Fibroblast of lung (primary cell): ENCODE results near the gene E2F1. TPM values are rescaled to one million over a fixed set of nuclear protein-coding genes. Genes with fewer than 3 reads are reported as not detected.

Source experiments
- DNase-seq, 2 donors: peaks; one replicate each; pipeline versions ENCODE4 v3.0.0 to v3.0.0-alpha.2; 2010; ENCODE audit warnings: low read depth in 2 of 2
- H2AFZ ChIP-seq: 2 replicates; pipeline ENCODE4 v1.5.1; 2012; ENCODE audit warnings: low read length, control low read depth, inconsistent platforms
- H3K27ac ChIP-seq: 2 replicates; pipeline ENCODE4 v1.5.1; 2011; ENCODE audit warnings: low read length, control low read depth; ENCODE audit not compliant: insufficient read depth
- H3K27me3 ChIP-seq: 2 replicates; pipeline ENCODE4 v1.5.1; 2011; ENCODE audit warnings: mild to moderate bottlenecking, low read length; ENCODE audit not compliant: control insufficient read depth, insufficient read depth
- H3K36me3 ChIP-seq: 2 replicates; pipeline ENCODE4 v1.5.1; 2011; ENCODE audit warnings: low read length; ENCODE audit not compliant: control insufficient read depth, insufficient read depth
- H3K4me1 ChIP-seq: 2 replicates; pipeline ENCODE4 v1.5.1; 2011; ENCODE audit warnings: low read length; ENCODE audit not compliant: control insufficient read depth, insufficient read depth; ENCODE audit errors: extremely low read depth
- H3K4me2 ChIP-seq: 2 replicates; pipeline ENCODE4 v1.5.1; 2011; ENCODE audit warnings: low read length, control low read depth; ENCODE audit not compliant: insufficient read depth; ENCODE audit errors: extremely low read depth
- H3K4me3 ChIP-seq, 4 experiments: fragments of 200-600 bp in 1 of 4; sonication (generic) in 1 of 4; replicated peaks in 1 of 4; 2 replicates each; pipeline ENCODE4 v1.5.1; 2011 to 2016; ENCODE audit warnings: low read length in 4 of 4, low read depth in 3 of 4, mild to moderate bottlenecking in 3 of 4, control low read depth in 2 of 4, inconsistent platforms in 1 of 4, mixed read lengths in 1 of 4; ENCODE audit not compliant: insufficient read depth in 1 of 4; ENCODE audit errors: control extremely low read depth in 1 of 4
- H3K79me2 ChIP-seq: 2 replicates; pipeline ENCODE4 v1.5.1; 2012; ENCODE audit warnings: mild to moderate bottlenecking, low read length, inconsistent platforms; ENCODE audit not compliant: control insufficient read depth, insufficient read depth
- H3K9ac ChIP-seq: 2 replicates; pipeline ENCODE4 v1.5.1; 2011; ENCODE audit warnings: mild to moderate bottlenecking, low read length, control low read depth; ENCODE audit not compliant: insufficient read depth
- H3K9me3 ChIP-seq: 2 replicates; pipeline ENCODE4 v1.5.1; 2012; ENCODE audit warnings: low read depth, low read length; ENCODE audit not compliant: control insufficient read depth, insufficient read depth
- H4K20me1 ChIP-seq: 2 replicates; pipeline ENCODE4 v1.5.1; 2011; ENCODE audit warnings: low read length; ENCODE audit not compliant: control insufficient read depth, insufficient read depth; ENCODE audit errors: extremely low read depth
- CTCF ChIP-seq, 2 donors: IDR thresholded peaks in 1 of 2; conservative IDR thresholded peaks in 1 of 2; 1 replicate in 1 of 2; 2 replicates in 1 of 2; pipeline ENCODE4 v1.5.1; 2011 to 2012; ENCODE audit warnings: low read length in 2 of 2, control low read depth in 1 of 2, inconsistent platforms in 1 of 2, low read depth in 1 of 2, mild to moderate bottlenecking in 1 of 2
- EZH2 ChIP-seq: IDR thresholded peaks from 2 replicates; pipeline ENCODE4 v1.5.1; 2012; ENCODE audit warnings: low read length, control low read depth, mild to moderate bottlenecking; ENCODE audit errors: missing control alignments
- polyA plus RNA-seq, 2 donors: library from polyadenylated mRNA; depleted of rRNA in 1 of 2; stranded (reverse) in 1 of 2; unstranded in 1 of 2; fragments of >200 nt; gene quantifications; 2 replicates each; pipeline ENCODE4 v1.2.1, GENCODE V29; 2011 to 2012; ENCODE audit warnings: missing spikeins in 1 of 2
- total RNA-seq: library from RNA; depleted of rRNA; stranded (reverse); fragments of >200 nt; gene quantifications from 2 replicates; pipeline ENCODE4 v1.2.1, GENCODE V29; 2014

E2F1 gene
- total and polyA plus RNA-seq, 2 donors (not counting 1 experiment from before 2014, with no cell fraction given), result 2.1 to 3.5 TPM

- no peak for TF ChIP-seq EZH2
- no peak for TF ChIP-seq CTCF (conservative IDR thresholded peaks at IDR 0.05 in 1 of 2, IDR thresholded peaks at IDR 0.05 in 1 of 2; ENCODE audit: low read depth in 1 of 2, low read length in 2 of 2)
- no peaks in the 10 kb centered on the region for H4K20me1 ChIP-seq
- H3K4me2 ChIP-seq, result peak overlapping the region; percentile 59
- DNase-seq, result peak in 1 of 2 donors; percentile 75
- no peak overlapping the region for H3K27ac ChIP-seq
- H3K4me1 ChIP-seq, result no peaks in the 10 kb centered on the region
- no peaks in the 10 kb centered on the region for H3K9me3 ChIP-seq
- H2AFZ ChIP-seq, result no peak overlapping the region
- H3K36me3 ChIP-seq, result no peaks in the 10 kb centered on the region
- H3K4me3 ChIP-seq, result no peak overlapping the region
- no peaks in the 10 kb centered on the region for H3K79me2 ChIP-seq
- H3K27me3 ChIP-seq, result no peaks in the 10 kb centered on the region
- H3K9ac ChIP-seq, result no peak overlapping the region
These were observed 10.9 kb upstream of the E2F1 start for GRCh38 chr20:33697129-33697528.

DNA sequence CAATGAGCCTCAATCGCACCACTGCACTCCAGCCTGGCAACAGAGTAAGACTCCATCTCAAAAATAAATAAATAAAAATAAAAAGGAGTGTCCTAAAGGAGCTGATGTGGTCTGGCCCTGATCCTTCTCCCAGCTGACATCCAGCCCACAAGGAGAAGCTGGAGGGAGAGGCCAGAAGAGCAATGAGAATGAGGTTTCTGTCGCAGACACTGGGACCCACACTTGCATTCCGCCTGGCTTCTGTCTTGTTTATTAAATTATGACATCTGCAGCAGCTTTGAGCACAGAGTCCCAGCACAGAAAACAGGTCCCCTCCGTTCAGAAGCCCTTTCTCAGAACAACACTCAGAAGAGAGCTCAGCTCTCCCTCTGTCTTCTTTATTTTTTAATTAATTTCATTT, 10.3 kb upstream of the E2F1 start:
- H2AFZ ChIP-seq, result no peak overlapping the region
- H3K4me3 ChIP-seq, result no peak overlapping the region
- no peak overlapping the region for H3K4me2 ChIP-seq
- H3K9me3 ChIP-seq, result no peaks in the 10 kb centered on the region
- H3K9ac ChIP-seq, result no peak overlapping the region
- no peaks in the 10 kb centered on the region for H3K36me3 ChIP-seq
- no peaks in the 10 kb centered on the region for H3K4me1 ChIP-seq
- H3K27me3 ChIP-seq, result no peaks in the 10 kb centered on the region
- H3K27ac ChIP-seq, result no peak overlapping the region
- H3K79me2 ChIP-seq, result no peaks in the 10 kb centered on the region
- DNase-seq, result no peak
- TF ChIP-seq EZH2, result no peak
- no peak for TF ChIP-seq CTCF (conservative IDR thresholded peaks at IDR 0.05 in 1 of 2, IDR thresholded peaks at IDR 0.05 in 1 of 2; ENCODE audit: low read depth in 1 of 2, low read length in 2 of 2)
- H4K20me1 ChIP-seq, result no peaks in the 10 kb centered on the region

DNA sequence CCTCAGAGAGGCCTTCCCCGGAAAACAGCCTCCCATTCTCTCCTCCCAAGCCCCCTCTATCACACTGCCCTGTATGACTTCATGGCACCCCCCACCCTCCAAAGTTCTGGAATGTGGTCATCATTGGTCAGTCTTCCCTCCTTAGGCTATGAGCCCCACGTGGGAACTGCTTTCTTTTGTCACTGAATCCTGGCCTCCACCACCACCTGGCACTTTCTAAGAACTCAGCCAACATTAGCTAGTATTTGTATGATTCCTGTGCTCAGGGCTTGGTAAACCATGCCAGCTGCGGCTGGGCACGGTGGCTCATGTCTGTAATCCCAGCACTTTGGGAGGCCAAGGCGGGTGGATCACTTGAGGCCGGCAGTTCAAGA, 8.4 kb upstream of the E2F1 start:
- no peak for DNase-seq
- no peak overlapping the region for H2AFZ ChIP-seq

More for the DNA sequence above, 8.4 kb upstream of the E2F1 start:
- Histone ChIP-seq H3K27ac (no peak overlapping the region), H3K27me3 (no peaks in the 10 kb centered on the region), H3K9me3 (no peaks in the 10 kb centered on the region), H3K9ac (no peak overlapping the region), H3K4me1 (no peaks in the 10 kb centered on the region), H3K79me2 (no peaks in the 10 kb centered on the region), H3K4me2 (no peak overlapping the region), H3K4me3 (no peak overlapping the region), H4K20me1 (no peaks in the 10 kb centered on the region), H3K36me3 (no peaks in the 10 kb centered on the region)
- no peak for TF ChIP-seq CTCF (conservative IDR thresholded peaks at IDR 0.05 in 1 of 2, IDR thresholded peaks at IDR 0.05 in 1 of 2; ENCODE audit: low read depth in 1 of 2, low read length in 2 of 2)
- no peak for TF ChIP-seq EZH2
